HEK293 (cell line): ENCODE data around the gene DOK7.
"Not testable (repeated sequence)": the region's sequence is repeated elsewhere in the genome, so short reads cannot be mapped to it uniquely, and the experiment has no call there.

Experiments
- CTCF ChIA-PET: fragments of 350-600 bp; formaldehyde crosslinking; extraction: SDS; loops from one replicate; lab custom pipeline; 2021; ENCODE audit warnings: antibody characterized with exemption; lab: Yijun Ruan, JAX
- POLR2A ChIA-PET: fragments of 300-600 bp; formaldehyde crosslinking; extraction: SDS; loops from one replicate; lab custom pipeline; 2020; ENCODE audit warnings: antibody characterized with exemption, inconsistent platforms; lab: Yijun Ruan, JAX
- H3K27ac ChIP-seq: fragments of 200-500 bp; sonication (Bioruptor generic); 2 replicates; pipeline ENCODE4 v1.5.1; 2014; ENCODE audit warnings: low read depth, low read length, control low read depth, inconsistent platforms; ENCODE audit errors: extremely low read depth
- H3K36me3 ChIP-seq, 2 experiments: fragments of 200-500 bp in 1 of 2; sonication (Bioruptor generic) in 1 of 2; 1 replicate in 1 of 2; 2 replicates in 1 of 2; pipeline ENCODE4 v1.5.1; 2014 to 2017; ENCODE audit warnings: inconsistent platforms in 2 of 2, low read length in 2 of 2; ENCODE audit not compliant: control insufficient read depth in 2 of 2, insufficient read depth in 1 of 2
- H3K4me1 ChIP-seq: fragments of 200-500 bp; sonication (Bioruptor generic); 2 replicates; pipeline ENCODE4 v1.5.1; 2014; ENCODE audit warnings: mild to moderate bottlenecking, low read length, inconsistent platforms; ENCODE audit not compliant: control insufficient read depth, insufficient read depth
- H3K4me3 ChIP-seq: 2 replicates; pipeline ENCODE4 v1.5.1; 2011; ENCODE audit warnings: low read depth, mild to moderate bottlenecking, control low read depth, low read length, moderate library complexity
- H3K9me3 ChIP-seq: fragments of 200-500 bp; sonication (Bioruptor generic); 2 replicates; pipeline ENCODE4 v1.5.1; 2014; ENCODE audit warnings: low read depth, low read length, inconsistent platforms; ENCODE audit not compliant: control insufficient read depth, insufficient read depth
- CTCF ChIP-seq: fragments of 450-650 bp; formaldehyde crosslinking; IDR thresholded peaks from 2 replicates; pipeline ENCODE4 v1.5.1; 2016; ENCODE audit warnings: missing biosample characterization, missing genetic modification characterization
- KLF8 ChIP-seq: fragments of 450-650 bp; formaldehyde crosslinking; IDR thresholded peaks from 2 replicates; pipeline ENCODE4 v1.5.1; 2016; ENCODE audit warnings: missing biosample characterization, missing genetic modification characterization
- KLF9 ChIP-seq: fragments of 450-650 bp; formaldehyde crosslinking; IDR thresholded peaks from 2 replicates; pipeline ENCODE4 v1.5.1; 2016; ENCODE audit warnings: missing biosample characterization, missing genetic modification characterization, low read depth
- PBX3 ChIP-seq: sonication (generic); formaldehyde crosslinking; IDR thresholded peaks from 2 replicates; pipeline ENCODE4 v1.8.1; 2022; ENCODE audit warnings: mild to moderate bottlenecking, moderate library complexity, missing genetic modification reagents
- RBAK ChIP-seq: fragments of 450-650 bp; formaldehyde crosslinking; IDR thresholded peaks from 2 replicates; pipeline ENCODE4 v1.5.1; 2016; ENCODE audit warnings: missing biosample characterization, missing genetic modification characterization
- SALL2 ChIP-seq: fragments of 450-650 bp; formaldehyde crosslinking; IDR thresholded peaks from 2 replicates; pipeline ENCODE4 v1.5.0; 2017; ENCODE audit warnings: missing biosample characterization, mild to moderate bottlenecking, missing genetic modification characterization, borderline replicate concordance
- SCRT1 ChIP-seq: fragments of 450-650 bp; formaldehyde crosslinking; IDR thresholded peaks from 2 replicates; pipeline ENCODE4 v1.5.1; 2016; ENCODE audit warnings: missing biosample characterization, missing genetic modification characterization, borderline replicate concordance
- SETDB1 ChIP-seq: IDR thresholded peaks from one replicate; pipeline ENCODE4 v1.6.1; 2017; ENCODE audit warnings: mild to moderate bottlenecking, low read length, moderate library complexity, mixed read lengths; ENCODE audit not compliant: insufficient read length
- SP7 ChIP-seq: fragments of 450-650 bp; formaldehyde crosslinking; IDR thresholded peaks from 2 replicates; pipeline ENCODE4 v1.5.1; 2016; ENCODE audit warnings: missing biosample characterization, missing genetic modification characterization
- ZBTB21 ChIP-seq: fragments of 450-650 bp; formaldehyde crosslinking; IDR thresholded peaks from 2 replicates; pipeline ENCODE4 v1.5.1; 2017; ENCODE audit warnings: missing biosample characterization, missing genetic modification characterization
- ZNF10 ChIP-seq: fragments of 450-650 bp; formaldehyde crosslinking; IDR thresholded peaks from 2 replicates; pipeline ENCODE4 v1.5.1; 2017; ENCODE audit warnings: missing biosample characterization, missing genetic modification characterization
- ZNF18 ChIP-seq: fragments of 450-650 bp; formaldehyde crosslinking; IDR thresholded peaks from 2 replicates; pipeline ENCODE4 v1.5.1; 2016; ENCODE audit warnings: missing biosample characterization, missing genetic modification characterization
- ZNF292 ChIP-seq: fragments of 450-650 bp; formaldehyde crosslinking; IDR thresholded peaks from 2 replicates; pipeline ENCODE4 v1.5.1; 2016; ENCODE audit warnings: low read depth, missing biosample characterization, missing genetic modification characterization, borderline replicate concordance
- ZNF302 ChIP-seq: fragments of 450-650 bp; formaldehyde crosslinking; IDR thresholded peaks from 2 replicates; pipeline ENCODE4 v1.5.1; 2016; ENCODE audit warnings: missing biosample characterization, missing genetic modification characterization, low read depth
- ZNF324 ChIP-seq: fragments of 450-650 bp; formaldehyde crosslinking; IDR thresholded peaks from 2 replicates; pipeline ENCODE4 v1.5.1; 2016; ENCODE audit warnings: missing biosample characterization, missing genetic modification characterization
- ZNF501 ChIP-seq: fragments of 450-650 bp; formaldehyde crosslinking; IDR thresholded peaks from 2 replicates; pipeline ENCODE4 v1.5.1; 2016; ENCODE audit warnings: missing biosample characterization, missing genetic modification characterization
- ZNF513 ChIP-seq: fragments of 450-650 bp; IDR thresholded peaks from 2 replicates; pipeline ENCODE4 v1.5.1; 2018; ENCODE audit warnings: missing biosample characterization, missing genetic modification characterization
- ZNF548 ChIP-seq: fragments of 450-650 bp; formaldehyde crosslinking; IDR thresholded peaks from 2 replicates; pipeline ENCODE4 v1.5.1; 2016; ENCODE audit warnings: missing biosample characterization, missing genetic modification characterization
- ZNF549 ChIP-seq: fragments of 450-650 bp; IDR thresholded peaks from 2 replicates; pipeline ENCODE4 v1.5.1; 2018; ENCODE audit warnings: missing biosample characterization, missing genetic modification characterization, mild to moderate bottlenecking, inconsistent platforms, moderate library complexity
- ZNF621 ChIP-seq: fragments of 450-650 bp; formaldehyde crosslinking; IDR thresholded peaks from 2 replicates; pipeline ENCODE4 v1.5.1; 2017; ENCODE audit warnings: missing biosample characterization, missing genetic modification characterization
- ZNF629 ChIP-seq: fragments of 450-650 bp; formaldehyde crosslinking; IDR thresholded peaks from 2 replicates; pipeline ENCODE4 v1.5.1; 2017; ENCODE audit warnings: missing biosample characterization, missing genetic modification characterization
- ZNF664 ChIP-seq: fragments of 450-650 bp; formaldehyde crosslinking; IDR thresholded peaks from 2 replicates; pipeline ENCODE4 v1.5.1; 2016; ENCODE audit warnings: missing biosample characterization, missing genetic modification characterization
- ZNF670 ChIP-seq: fragments of 450-650 bp; formaldehyde crosslinking; IDR thresholded peaks from 2 replicates; pipeline ENCODE4 v1.5.1; 2016; ENCODE audit warnings: missing biosample characterization, missing genetic modification characterization, low read depth
- ZNF776 ChIP-seq: fragments of 450-650 bp; formaldehyde crosslinking; IDR thresholded peaks from 2 replicates; pipeline ENCODE4 v1.5.0; 2017; ENCODE audit warnings: missing biosample characterization, missing genetic modification characterization, borderline replicate concordance
- ZSCAN16 ChIP-seq: fragments of 450-650 bp; formaldehyde crosslinking; IDR thresholded peaks from 2 replicates; pipeline ENCODE4 v1.5.1; 2016; ENCODE audit warnings: missing biosample characterization, missing genetic modification characterization

Gene DOK7

GRCh38 chr4:3451956-3452355 is 11.2 kb upstream of the DOK7 start (continued):
- TF ChIP-seq ZNF292 (tag by site-specific recombination), result no peak
- no peak for TF ChIP-seq KLF9
- TF ChIP-seq ZNF548 (tag by site-specific recombination), result no peak
- no peak for TF ChIP-seq ZNF501

GRCh38 chr4:3452376-3452775 is 10.7 kb upstream of the DOK7 start:
- CTCF ChIA-PET, result interaction anchor here (0.7 to 1.0 kb wide), 3 partner anchors 9 to 104 kb away, joined by 3 to 4 read pairs (median 3); no protein-coding TSS in a partner anchor
- TF ChIP-seq ZNF776 (tag by site-specific recombination) (no peak), SP7 (no peak), SCRT1 (tag by site-specific recombination) (no peak), ZNF664 (tag by site-specific recombination) (no peak), KLF8 (tag by site-specific recombination) (no peak), SALL2 (tag by site-specific recombination) (no peak), ZSCAN16 (tag by site-specific recombination) (no peak), ZNF513 (tag by site-specific recombination) (no peak), ZNF324 (tag by site-specific recombination) (no peak), ZBTB21 (no peak), ZNF670 (tag by site-specific recombination) (no peak)
- TF ChIP-seq, all 188 proteins: peak for 0
- H3K27ac ChIP-seq, result no peak overlapping the region
- H3K4me1 ChIP-seq, result no peaks in the 10 kb centered on the region
- H3K9me3 ChIP-seq, result no peaks in the 10 kb centered on the region
- H3K36me3 ChIP-seq, result no peaks in the 10 kb centered on the region
- H3K4me3 ChIP-seq, result no peak overlapping the region
- POLR2A ChIA-PET, result no interaction called here

- H3K36me3 ChIP-seq, H3K4me1 ChIP-seq, POLR2A ChIA-PET, CTCF ChIA-PET, H3K4me3 ChIP-seq, H3K27ac ChIP-seq, H3K9me3 ChIP-seq: not testable (repeated sequence)
- TF ChIP-seq ZNF302, result peak; percentile 96
These were observed 7.5 kb upstream of the DOK7 start for GRCh38 chr4:3455596-3455995.

- no peaks in the 10 kb centered on the region for H3K36me3 ChIP-seq
- CTCF ChIA-PET, result no interaction called here
- no peak overlapping the region for H3K4me3 ChIP-seq
- no peaks in the 10 kb centered on the region for H3K4me1 ChIP-seq
- H3K9me3 ChIP-seq, result no peaks in the 10 kb centered on the region
- POLR2A ChIA-PET, result no interaction called here
- H3K27ac ChIP-seq, result no peak overlapping the region
- no peak for TF ChIP-seq ZNF302
- no peak for TF ChIP-seq ZNF18
- no peak for TF ChIP-seq ZNF629 (tag by site-specific recombination)
- TF ChIP-seq RBAK (tag by site-specific recombination), result no peak
- TF ChIP-seq SP7, result no peak
- TF ChIP-seq ZNF10 (tag by site-specific recombination), result no peak
- no peak for TF ChIP-seq SCRT1 (tag by site-specific recombination)
- TF ChIP-seq ZNF549 (tag by site-specific recombination), result no peak
- no peak for TF ChIP-seq SETDB1
- TF ChIP-seq PBX3 (CRISPR knock-in tag), result no peak
- no peak for TF ChIP-seq ZNF621
- no peak for TF ChIP-seq CTCF (tag by site-specific recombination)
These were observed 4.7 kb upstream of the DOK7 start for GRCh38 chr4:3458371-3458770.
